GM21447 (cell line): ENCODE data around the gene JUND.
"Not testable (repeated sequence)": the region's sequence is repeated elsewhere in the genome, so short reads cannot be mapped to it uniquely, and the experiment has no call there.

Experiments
- ATAC-seq: cut with Tn5 transposase; IDR thresholded peaks from one replicate; pipeline ENCODE4 v1.9.1; 2021; ENCODE audit not compliant: unreplicated experiment

Gene JUND

DNA sequence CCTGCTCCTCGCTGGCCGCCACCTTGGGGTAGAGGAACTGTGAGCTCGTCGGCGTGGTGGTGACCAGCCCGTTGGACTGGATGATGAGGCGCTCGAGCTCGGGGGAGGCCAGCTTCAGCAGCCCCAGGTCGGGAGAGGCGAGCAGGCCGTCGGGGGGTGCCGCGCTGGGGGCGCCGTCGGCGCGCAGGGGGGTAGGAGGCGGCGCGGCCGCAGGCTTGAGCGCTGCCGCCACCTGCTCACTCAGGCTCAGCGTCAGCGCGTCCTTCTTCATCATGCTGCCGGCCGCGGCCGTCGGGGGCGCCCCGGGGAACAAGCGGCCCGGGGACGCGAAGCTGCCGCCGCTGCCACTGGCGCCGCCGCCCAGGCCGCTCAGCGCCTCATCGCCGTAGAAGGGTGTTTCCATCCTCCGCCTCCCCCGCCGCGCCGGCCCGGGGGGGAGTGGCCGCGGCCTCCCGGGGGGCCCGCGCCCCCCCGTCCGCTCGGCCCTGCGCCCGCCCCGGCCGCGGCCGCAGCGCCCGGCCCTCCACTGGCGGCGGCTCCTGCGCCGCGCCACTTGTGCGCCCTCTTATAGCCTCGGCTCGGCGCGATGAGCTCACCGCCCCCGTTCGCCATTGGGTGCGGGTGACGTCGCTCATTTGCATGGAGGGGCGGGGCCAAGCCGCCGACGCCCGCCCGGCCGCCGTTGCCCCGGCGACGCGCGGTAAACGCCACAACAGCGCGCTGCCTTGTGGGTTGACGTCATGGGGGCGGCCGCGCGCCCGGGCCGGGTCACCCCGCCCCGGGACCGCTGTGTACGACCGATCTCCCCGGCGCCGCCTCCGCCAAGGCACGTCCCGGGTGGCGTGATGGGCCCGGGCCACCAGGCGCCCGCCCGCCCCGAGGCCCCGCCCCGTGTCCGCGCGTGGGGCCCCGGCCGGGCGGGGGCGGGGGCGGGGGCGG is at the start of gene JUND:
TSS of gene JUND (minus strand) at position 541 of the 939 bp plus-strand sequence. CDS start at position 403, 138 bp downstream.
- peak; percentile 54 for ATAC-seq

DNA sequence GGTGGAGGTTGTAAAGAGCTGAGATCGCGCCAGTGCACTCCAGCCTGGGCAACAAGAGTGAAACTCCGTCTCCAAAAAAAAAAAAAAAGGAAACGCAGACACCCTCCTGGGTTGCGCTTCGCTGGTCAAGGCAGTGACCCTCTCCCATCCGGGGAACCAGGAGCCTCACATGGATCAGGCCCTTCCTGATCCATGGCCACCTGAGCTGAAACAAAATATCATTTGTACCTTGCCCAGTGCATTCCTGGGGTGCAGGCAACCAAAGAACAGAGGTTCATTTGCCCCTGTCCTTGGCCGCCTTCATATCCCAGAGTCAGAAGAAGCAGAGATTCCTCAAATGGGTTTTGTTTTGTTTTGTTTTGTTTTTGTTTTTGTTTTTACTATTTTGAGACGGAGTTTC is 49.4 kb upstream of the JUND start:
- ATAC-seq = no peak

- ATAC-seq = no peak
Observed at GRCh38 chr19:18329035-18329376, 47.6 kb upstream of the JUND start.

GRCh38 chr19:18328340-18329034 is 47.1 kb upstream of the JUND start:
- ATAC-seq = peak; percentile 86

- ATAC-seq = no peak
Observed at GRCh38 chr19:18326772-18327171, 45.4 kb upstream of the JUND start.

GRCh38 chr19:18324373-18324731 is 42.9 kb upstream of the JUND start:
- not testable (repeated sequence) for ATAC-seq

DNA sequence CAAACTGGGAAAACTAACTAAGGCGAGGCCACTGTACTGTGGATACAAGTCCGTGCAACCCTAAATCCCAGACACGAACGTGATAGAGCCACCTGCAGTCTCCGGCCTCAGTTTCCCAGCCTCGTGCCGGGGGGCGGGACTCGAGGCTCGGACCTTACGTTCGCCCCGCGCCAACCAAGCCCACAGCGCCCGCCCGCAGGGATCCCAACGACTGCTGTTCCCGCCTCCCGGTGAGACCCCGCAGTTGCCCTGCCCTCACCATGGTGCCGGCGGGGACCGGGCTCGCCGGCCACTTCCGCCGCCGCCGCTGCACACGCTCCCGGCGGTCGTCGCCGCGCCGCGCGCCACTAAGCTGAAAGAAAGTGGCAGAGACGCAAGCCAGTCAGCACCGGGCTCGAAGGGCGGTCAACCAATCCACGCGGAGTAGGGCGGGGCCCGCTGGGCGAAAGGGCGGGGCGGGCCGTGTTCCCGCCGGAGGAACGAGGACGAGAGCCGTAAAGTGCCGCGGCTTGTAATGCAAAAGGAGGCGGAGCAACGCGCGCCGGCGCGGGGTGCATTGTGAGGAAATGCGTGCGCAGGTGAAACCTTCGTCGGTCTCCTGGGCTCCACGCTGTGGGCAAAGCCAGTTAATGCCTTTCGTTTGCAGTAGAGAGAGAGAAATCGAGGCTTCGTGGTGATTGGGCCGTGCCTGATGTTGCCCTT is 41.5 kb upstream of the JUND start, which contains the start of gene LSM4:
TSS of gene LSM4 (minus strand) at position 318 of the 702 bp plus-strand sequence. CDS start at position 262, 56 bp downstream.
- ATAC-seq = peak; percentile 84

DNA sequence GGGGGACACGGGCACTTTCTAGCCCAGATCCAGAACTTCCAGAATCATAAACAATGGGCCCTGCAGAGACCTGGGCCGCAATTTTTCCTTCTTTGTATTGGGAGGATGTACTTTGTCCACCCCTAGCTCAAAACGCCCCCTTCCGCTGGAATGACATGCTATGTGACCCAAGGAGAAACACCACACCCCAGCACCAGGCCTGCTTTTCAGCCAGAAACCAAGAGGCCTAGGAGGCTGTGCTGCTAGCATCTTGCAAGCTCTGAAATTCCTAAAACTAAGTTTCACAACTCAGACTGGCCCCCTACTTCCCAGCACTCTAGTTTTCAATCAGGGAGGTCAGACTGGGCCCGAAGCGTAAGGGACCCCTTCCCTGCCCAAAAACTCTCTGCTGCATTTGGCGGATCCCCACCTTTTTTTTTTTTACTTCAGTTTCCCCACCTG is 40.9 kb upstream of the JUND start:
- ATAC-seq = no peak

- no peak for ATAC-seq
Observed at GRCh38 chr19:18321734-18322102, 40.3 kb upstream of the JUND start.

DNA sequence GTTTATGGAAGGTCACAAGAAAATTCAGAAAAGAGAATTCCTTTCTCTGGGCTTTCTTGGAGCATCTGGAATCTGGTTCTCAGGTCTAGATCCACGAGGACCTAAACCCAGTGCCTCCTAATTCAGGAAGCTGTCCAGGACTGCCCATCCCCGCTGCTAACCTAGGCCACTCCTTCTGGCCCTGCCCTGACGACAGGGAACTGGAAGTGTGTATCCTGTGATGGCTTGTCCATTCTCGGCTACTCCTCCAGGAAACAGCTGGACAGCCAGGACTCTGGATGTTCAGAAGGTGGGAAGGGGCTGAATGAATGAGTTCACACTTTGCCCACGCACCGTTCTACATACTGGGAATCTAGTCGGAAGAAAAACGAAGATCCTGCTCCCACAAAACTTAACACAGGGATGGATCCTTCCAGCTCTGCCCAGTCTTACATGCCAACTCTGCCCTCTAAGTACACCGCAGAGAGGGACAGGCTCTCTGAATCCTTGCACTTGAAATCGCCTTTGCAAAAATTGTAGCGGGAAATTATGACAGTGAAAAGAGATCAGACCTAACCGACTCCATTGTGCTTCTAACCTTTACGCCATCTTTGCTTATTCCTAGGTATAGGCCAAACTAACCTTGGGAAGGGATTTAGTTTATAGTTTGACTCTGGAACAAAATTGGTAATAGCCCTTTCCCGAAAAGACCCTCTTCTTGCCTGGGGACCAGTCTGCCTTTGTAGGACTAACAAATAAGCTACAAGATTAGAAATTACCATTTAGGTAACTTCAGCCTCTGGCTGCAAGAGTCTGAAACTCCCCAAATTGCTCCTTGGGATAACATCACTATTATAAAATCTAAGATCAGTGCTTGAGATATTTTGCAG is 39.7 kb upstream of the JUND start:
- ATAC-seq = no peak

- no peak for ATAC-seq
Observed at GRCh38 chr19:18319591-18320135, 38.2 kb upstream of the JUND start.

DNA sequence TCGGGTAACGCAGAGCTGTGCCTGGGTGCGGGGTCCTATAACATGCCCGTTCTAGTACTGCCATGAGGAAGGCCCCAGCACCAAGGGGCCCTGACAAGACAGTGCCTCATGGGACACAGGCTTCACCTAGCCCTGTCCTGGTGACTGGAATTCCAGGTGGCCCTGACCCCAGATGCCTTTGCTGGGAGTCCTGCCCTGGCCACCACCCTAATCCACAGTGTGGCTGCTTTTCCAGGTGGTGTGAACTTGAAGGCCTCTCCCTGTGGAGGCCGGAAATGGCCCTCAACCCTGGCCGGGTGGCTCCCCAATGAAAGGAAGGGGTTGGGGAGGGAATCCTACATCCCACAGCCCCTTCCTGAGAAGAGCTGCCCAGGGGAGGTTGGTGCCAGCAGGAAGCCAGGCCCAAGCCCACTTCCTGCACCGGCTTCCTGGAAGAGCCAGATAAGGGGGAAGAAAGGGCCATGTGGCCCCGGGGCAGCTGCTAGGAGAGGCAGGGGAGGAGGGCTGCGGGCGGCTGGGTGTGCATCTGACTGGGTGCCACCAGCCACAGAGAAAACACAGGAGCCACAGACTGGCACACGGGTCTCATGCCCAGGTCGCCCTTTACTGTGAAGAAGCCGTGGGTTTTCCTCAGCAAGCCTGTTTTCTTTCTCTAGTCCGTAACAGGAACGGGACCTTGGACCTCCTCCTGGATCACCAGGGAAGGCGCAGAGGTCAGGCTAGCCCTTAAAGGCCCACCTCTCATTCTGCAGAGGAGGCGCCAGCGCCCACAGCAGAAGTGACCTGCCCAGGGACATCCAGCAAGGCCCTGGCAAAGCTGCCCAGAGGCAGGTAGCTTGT is 36.8 kb upstream of the JUND start:
- no peak for ATAC-seq

DNA sequence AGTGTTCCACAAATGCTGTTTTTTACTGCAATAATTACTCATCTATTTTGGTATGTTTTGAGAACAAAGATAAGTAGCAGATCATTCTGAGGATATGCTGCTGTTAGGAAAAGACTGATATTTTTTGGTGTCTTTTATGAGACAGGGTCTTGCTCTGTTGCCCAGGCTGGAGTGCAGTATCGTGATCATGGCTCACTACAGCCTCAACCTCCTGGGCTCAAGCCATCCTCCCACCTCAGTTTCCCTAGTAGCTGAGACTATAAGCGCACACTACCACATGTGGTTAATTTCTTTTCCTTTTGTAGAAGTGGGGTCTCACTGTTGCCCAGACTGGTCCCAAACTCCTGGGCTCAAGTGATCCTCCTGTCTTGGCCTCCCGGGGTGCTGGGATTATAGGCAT is 32.0 kb upstream of the JUND start:
- no peak for ATAC-seq

- no peak for ATAC-seq
Observed at GRCh38 chr19:18312092-18312534, 30.7 kb upstream of the JUND start.

DNA sequence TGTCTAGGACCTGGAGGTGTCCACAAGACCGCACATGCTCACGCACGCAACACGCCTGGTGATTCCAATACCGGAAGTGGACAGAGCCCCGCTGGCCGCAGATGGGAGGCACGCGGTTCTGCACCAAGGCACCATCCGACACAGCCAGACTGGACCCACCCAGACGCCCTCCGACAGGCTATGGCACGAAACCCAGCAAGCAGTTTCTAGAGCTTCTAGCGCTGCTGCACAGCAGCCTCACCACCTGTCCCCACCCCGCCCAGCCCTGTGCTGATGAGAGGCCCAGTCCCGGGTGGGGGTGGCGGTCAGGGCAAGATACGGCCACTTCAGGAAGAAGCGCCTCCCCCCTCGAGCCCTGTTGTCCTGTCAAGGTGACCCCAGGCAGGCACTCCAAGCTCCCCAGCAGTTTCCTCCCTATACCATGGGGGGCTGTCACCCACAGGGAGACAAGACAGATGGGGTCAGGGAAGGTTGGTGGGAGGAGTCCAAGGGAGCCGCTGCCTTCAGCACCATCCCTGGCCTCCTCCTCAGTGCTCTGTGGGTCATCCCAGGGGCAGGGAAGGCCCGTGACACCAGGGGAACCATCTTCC is 30.2 kb upstream of the JUND start:
- no peak for ATAC-seq

DNA sequence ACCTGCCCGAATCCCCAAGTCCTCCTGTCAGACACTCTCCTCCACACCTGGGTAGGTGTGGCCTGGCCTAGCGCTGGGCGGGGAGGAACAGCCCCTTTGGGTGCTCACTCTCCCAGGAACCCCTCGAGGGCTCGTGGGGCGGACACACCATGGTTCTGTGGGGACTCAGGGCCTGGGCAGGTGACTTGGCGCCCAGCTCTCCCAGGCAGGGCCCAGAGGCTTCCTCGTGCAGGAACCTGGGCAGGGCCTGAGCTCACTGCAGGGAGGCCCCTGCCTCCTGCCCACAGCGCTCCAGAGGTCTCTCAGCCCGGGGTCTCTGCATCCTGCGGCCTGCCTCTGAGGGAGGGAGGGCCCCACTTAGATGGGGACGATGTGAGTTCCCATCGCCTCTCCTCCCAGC is 29.5 kb upstream of the JUND start:
- ATAC-seq = no peak

GRCh38 chr19:18310118-18310909 is 28.9 kb upstream of the JUND start:
- no peak for ATAC-seq

GRCh38 chr19:18309525-18310064 is 28.2 kb upstream of the JUND start:
- ATAC-seq = no peak
